Rectal smooth muscle tissue (tissue), 1 donor: ENCODE results near the gene CTNNA3.

ENCODE experiments used
- H3K27ac ChIP-seq: one replicate; pipeline ENCODE4 v1.7.0; 2013; ENCODE audit warnings: low read depth, low read length, inconsistent platforms
- H3K27me3 ChIP-seq: one replicate; pipeline ENCODE4 v1.7.0; 2013; ENCODE audit warnings: low read length; ENCODE audit not compliant: control insufficient read depth, insufficient read depth
- H3K36me3 ChIP-seq: one replicate; pipeline ENCODE4 v1.7.0; 2013; ENCODE audit warnings: low read length; ENCODE audit not compliant: control insufficient read depth, insufficient read depth
- H3K4me1 ChIP-seq: one replicate; pipeline ENCODE4 v1.7.0; 2013; ENCODE audit warnings: low read length; ENCODE audit not compliant: control insufficient read depth, insufficient read depth
- H3K4me3 ChIP-seq: one replicate; pipeline ENCODE4 v1.7.0; 2013; ENCODE audit warnings: low read length
- H3K9ac ChIP-seq: one replicate; pipeline ENCODE4 v1.7.0; 2013; ENCODE audit warnings: low read length

CTNNA3 gene

GRCh38 chr10:66006411-66006810, 1689.6 kb downstream of the CTNNA3 start:
- H3K27ac ChIP-seq: no peak overlapping the region
- H3K4me3 ChIP-seq: no peak overlapping the region
- H3K27me3 ChIP-seq: no peaks in the 10 kb centered on the region
- H3K4me1 ChIP-seq: no peaks in the 10 kb centered on the region
- H3K36me3 ChIP-seq: no peaks in the 10 kb centered on the region
- H3K9ac ChIP-seq: no peak overlapping the region

- no peaks in the 10 kb centered on the region for H3K27me3 ChIP-seq
- H3K4me3 ChIP-seq: no peak overlapping the region
- no peak overlapping the region for H3K27ac ChIP-seq
Measured at GRCh38 chr10:65993451-65993850, 1702.5 kb downstream of the CTNNA3 start.

GRCh38 chr10:65968871-65969270, 1727.1 kb downstream of the CTNNA3 start:
- Histone ChIP-seq H3K9ac (no peak overlapping the region), H3K4me1 (no peaks in the 10 kb centered on the region), H3K36me3 (no peaks in the 10 kb centered on the region), H3K27ac (no peak overlapping the region), H3K27me3 (no peaks in the 10 kb centered on the region), H3K4me3 (no peak overlapping the region)

More at GRCh38 chr10:65993451-65993850, 1702.5 kb downstream of the CTNNA3 start:
- Histone ChIP-seq H3K9ac (no peak overlapping the region), H3K4me1 (no peaks in the 10 kb centered on the region), H3K36me3 (no peaks in the 10 kb centered on the region)

- no peaks in the 10 kb centered on the region for H3K36me3 ChIP-seq
- H3K27ac ChIP-seq: no peak overlapping the region
- H3K27me3 ChIP-seq: no peaks in the 10 kb centered on the region
- H3K4me3 ChIP-seq: no peak overlapping the region
- H3K9ac ChIP-seq: no peak overlapping the region
- H3K4me1 ChIP-seq: no peaks in the 10 kb centered on the region
Measured at GRCh38 chr10:65968437-65968836, 1727.6 kb downstream of the CTNNA3 start.

- H3K27me3 ChIP-seq: no peaks in the 10 kb centered on the region
- H3K27ac ChIP-seq: no peak overlapping the region
- no peaks in the 10 kb centered on the region for H3K36me3 ChIP-seq
- H3K9ac ChIP-seq: no peak overlapping the region
- no peaks in the 10 kb centered on the region for H3K4me1 ChIP-seq
- H3K4me3 ChIP-seq: no peak overlapping the region
Measured at GRCh38 chr10:65964205-65964604, 1731.8 kb downstream of the CTNNA3 start.

GRCh38 chr10:65952086-65952485, 1743.9 kb downstream of the CTNNA3 start:
- Histone ChIP-seq H3K36me3 (no peaks in the 10 kb centered on the region), H3K27ac (no peak overlapping the region), H3K27me3 (no peaks in the 10 kb centered on the region), H3K4me1 (no peaks in the 10 kb centered on the region), H3K9ac (no peak overlapping the region), H3K4me3 (no peak overlapping the region)

- no peak overlapping the region for H3K4me3 ChIP-seq
- no peaks in the 10 kb centered on the region for H3K27me3 ChIP-seq
- H3K4me1 ChIP-seq: no peaks in the 10 kb centered on the region
- H3K9ac ChIP-seq: no peak overlapping the region
- no peak overlapping the region for H3K27ac ChIP-seq
- no peaks in the 10 kb centered on the region for H3K36me3 ChIP-seq
Measured at GRCh38 chr10:65950075-65950474, 1745.9 kb downstream of the CTNNA3 start.

- no peak overlapping the region for H3K27ac ChIP-seq
- H3K9ac ChIP-seq: no peak overlapping the region
- H3K4me3 ChIP-seq: no peak overlapping the region
- H3K36me3 ChIP-seq: no peaks in the 10 kb centered on the region
- no peaks in the 10 kb centered on the region for H3K27me3 ChIP-seq
- H3K4me1 ChIP-seq: no peaks in the 10 kb centered on the region
Measured at GRCh38 chr10:65949526-65949925, 1746.5 kb downstream of the CTNNA3 start.

GRCh38 chr10:65945061-65945460, 1750.9 kb downstream of the CTNNA3 start:
- Histone ChIP-seq H3K27ac (no peak overlapping the region), H3K4me3 (no peak overlapping the region), H3K27me3 (no peaks in the 10 kb centered on the region), H3K36me3 (no peaks in the 10 kb centered on the region), H3K9ac (no peak overlapping the region), H3K4me1 (no peaks in the 10 kb centered on the region)

- Histone ChIP-seq H3K4me1 (no peaks in the 10 kb centered on the region), H3K27ac (no peak overlapping the region), H3K4me3 (no peak overlapping the region), H3K27me3 (no peaks in the 10 kb centered on the region), H3K36me3 (no peaks in the 10 kb centered on the region), H3K9ac (no peak overlapping the region)
Measured at GRCh38 chr10:65943451-65943850, 1752.5 kb downstream of the CTNNA3 start.

- Histone ChIP-seq H3K27me3 (no peaks in the 10 kb centered on the region), H3K9ac (no peak overlapping the region), H3K4me1 (no peaks in the 10 kb centered on the region), H3K4me3 (no peak overlapping the region), H3K36me3 (no peaks in the 10 kb centered on the region), H3K27ac (no peak overlapping the region)
Measured at GRCh38 chr10:65940816-65941662, 1755.0 kb downstream of the CTNNA3 start.

GRCh38 chr10:65940105-65940504, 1755.9 kb downstream of the CTNNA3 start:
- Histone ChIP-seq H3K4me3 (no peak overlapping the region), H3K27me3 (no peaks in the 10 kb centered on the region), H3K27ac (no peak overlapping the region), H3K4me1 (no peaks in the 10 kb centered on the region), H3K9ac (no peak overlapping the region), H3K36me3 (no peaks in the 10 kb centered on the region)
